GM12878 (cell line): ENCODE results near the gene FARS2. TPM values are rescaled to one million over a fixed set of nuclear protein-coding genes. Genes with fewer than 3 reads are reported as not detected.
A peak's percentile ranks its signal among the peaks of the same experiment; 100 is the strongest.

Source experiments
- ATF7 ChIP-seq: fragments of 450-650 bp; IDR thresholded peaks from 2 replicates; pipeline ENCODE4 v1.6.1; 2016; ENCODE audit warnings: low read depth, mild to moderate bottlenecking
- BCL11A ChIP-seq: IDR thresholded peaks from 2 replicates; pipeline ENCODE4 v1.6.1; 2011; ENCODE audit warnings: low read depth, low read length
- CREB1 ChIP-seq: IDR thresholded peaks from 2 replicates; pipeline ENCODE4 v1.6.1; 2012; ENCODE audit warnings: low read depth, mild to moderate bottlenecking, inconsistent platforms
- EZH2 ChIP-seq: IDR thresholded peaks from 2 replicates; pipeline ENCODE4 v1.6.1; 2012; ENCODE audit warnings: low read depth, mild to moderate bottlenecking, control low read depth, inconsistent platforms, low read length, borderline replicate concordance; ENCODE audit not compliant: control insufficient read depth
- FOXM1 ChIP-seq: IDR thresholded peaks from 2 replicates; pipeline ENCODE4 v1.6.1; 2012; ENCODE audit warnings: low read depth, mild to moderate bottlenecking, inconsistent platforms, low read length, moderate library complexity
- GABPA ChIP-seq: IDR thresholded peaks from 2 replicates; pipeline ENCODE4 v1.6.1; 2014; ENCODE audit warnings: antibody characterized with exemption, low read depth, mild to moderate bottlenecking, inconsistent platforms
- MTA3 ChIP-seq: IDR thresholded peaks from 2 replicates; pipeline ENCODE4 v1.6.1; 2012; ENCODE audit warnings: low read length, inconsistent platforms, borderline replicate concordance
- MXI1 ChIP-seq: fragments of 150-350 bp; IDR thresholded peaks from 2 replicates; pipeline ENCODE4 v1.6.1; 2011; ENCODE audit warnings: low read depth, mild to moderate bottlenecking, inconsistent platforms, low read length, improper control_type of control experiment
- MYB ChIP-seq: fragments of 150-350 bp; IDR thresholded peaks from 2 replicates; pipeline ENCODE4 v1.6.1; 2014; ENCODE audit warnings: mild to moderate bottlenecking, low read depth, low read length, borderline replicate concordance
- NR2F1 ChIP-seq: fragments of 450-650 bp; conservative IDR thresholded peaks from 2 replicates; pipeline ENCODE4 v1.6.1; 2017; ENCODE audit warnings: mild to moderate bottlenecking
- PAX5 ChIP-seq: IDR thresholded peaks from 2 replicates; pipeline ENCODE4 v1.6.1; 2011; ENCODE audit warnings: low read depth, low read length, borderline replicate concordance
- POLR2AphosphoS2 ChIP-seq: IDR thresholded peaks from 2 replicates; pipeline ENCODE4 v1.6.1; 2011; ENCODE audit warnings: low read depth, mild to moderate bottlenecking, low read length, improper control_type of control experiment, moderate library complexity
- POU2F2 ChIP-seq: IDR thresholded peaks from 3 replicates; pipeline ENCODE4 v1.6.1; 2011; ENCODE audit warnings: low read depth, mild to moderate bottlenecking, low read length, borderline replicate concordance
- SMAD5 ChIP-seq: IDR thresholded peaks from 2 replicates; pipeline ENCODE4 v1.6.1; 2016; ENCODE audit warnings: antibody characterized with exemption, low read depth
- TCF12 ChIP-seq: IDR thresholded peaks from 2 replicates; pipeline ENCODE4 v1.6.1; 2011; ENCODE audit warnings: low read depth, mild to moderate bottlenecking, low read length
- ZSCAN29 ChIP-seq: fragments of 450-650 bp; IDR thresholded peaks from 2 replicates; pipeline ENCODE4 v1.6.1; 2017; ENCODE audit warnings: mild to moderate bottlenecking, moderate library complexity
- polyA plus RNA-seq, 11 experiments: library from polyadenylated mRNA; depleted of rRNA in 4 of 11; unstranded in 6 of 11; stranded (reverse) in 5 of 11; fragments of >200 nt; fragmentation: Nextera tagmentation in 4 of 11; fragmentation: Illumina TruSeq in 1 of 11; extraction: Ambion mirVana in 4 of 11; extraction: Trizol in 1 of 11; gene quantifications; 1 replicate in 1 of 11; 2 replicates in 10 of 11; pipeline versions ENCODE4 v1.2.1 to v1.2.3, GENCODE V29; 2011 to 2016; ENCODE audit warnings: inconsistent platforms in 2 of 11, missing spikeins in 2 of 11, low read depth in 1 of 11
- total RNA-seq, 4 experiments: library from RNA; depleted of rRNA in 3 of 4; stranded (reverse); fragments of >200 nt in 3 of 4; fragmentation: Illumina TruSeq in 1 of 4; extraction: Trizol in 1 of 4; gene quantifications; 2 replicates each; pipeline versions ENCODE4 v1.2.1 to v1.2.3, GENCODE V29; 2013 to 2021
- TF ChIP-seq, protein P1 (sequence below): fragments of 450-650 bp; IDR thresholded peaks from 2 replicates; pipeline ENCODE4 v1.6.1; 2017; ENCODE audit warnings: low read depth, mild to moderate bottlenecking, moderate library complexity
- TF ChIP-seq, protein P2 (sequence below): fragments of 450-650 bp; IDR thresholded peaks from 2 replicates; pipeline ENCODE4 v1.6.1; 2017; ENCODE audit warnings: mild to moderate bottlenecking
- TF ChIP-seq, protein P3 (sequence below): fragments of 450-650 bp; IDR thresholded peaks from 2 replicates; pipeline ENCODE4 v1.6.1; 2016; ENCODE audit warnings: mild to moderate bottlenecking
- TF ChIP-seq, protein P4 (sequence below): fragments of 450-650 bp; IDR thresholded peaks from 2 replicates; pipeline ENCODE4 v1.6.1; 2017; ENCODE audit warnings: mild to moderate bottlenecking, moderate library complexity
- TF ChIP-seq, protein P5 (sequence below): IDR thresholded peaks from 2 replicates; pipeline ENCODE4 v1.6.1; 2011; ENCODE audit warnings: mild to moderate bottlenecking, low read depth, low read length, moderate library complexity; ENCODE audit not compliant: insufficient replicate concordance

Gene FARS2
- total and polyA plus RNA-seq, 10 of the 15 experiments (the other 5 are each of a cell fraction or from before 2014, with no cell fraction given) = 16.8 to 46.7 (median 25.6) TPM

DNA sequence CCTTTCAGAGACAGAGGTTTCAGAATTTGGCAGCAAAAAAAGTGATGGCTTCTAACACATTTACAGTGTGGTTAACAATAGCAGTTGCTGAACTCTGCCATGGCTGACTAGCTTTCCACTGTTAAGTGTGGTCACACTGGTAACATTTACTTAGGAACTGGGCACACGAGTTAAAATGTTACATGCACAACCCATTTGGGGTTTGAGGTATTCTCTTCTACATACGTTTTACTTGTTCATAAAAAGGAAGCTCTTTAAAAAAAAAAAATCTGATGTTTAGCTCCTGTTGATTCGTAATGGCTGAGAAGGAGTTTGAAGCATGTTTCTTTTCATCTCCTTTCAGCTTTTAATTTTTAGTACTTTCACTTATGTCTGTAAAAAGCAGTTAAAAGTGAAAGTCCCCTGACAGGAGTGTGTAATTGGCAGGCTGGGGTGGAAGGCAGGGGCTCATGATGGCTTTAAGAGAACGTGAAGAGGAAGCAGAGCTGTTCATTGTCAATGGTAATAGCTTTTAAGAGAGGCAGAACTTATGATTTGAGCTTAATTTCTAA, 245.9 kb downstream of the FARS2 start (continued):
- TF ChIP-seq GABPA (no peak), MTA3 (0 out of 2 replicates have a peak, but pooled peaks have one; percentile 3), MXI1 (0 out of 2 replicates have a peak, but pooled peaks have one; percentile 48), TCF12 (no peak), PAX5 (peak; percentile 96), FOXM1 (peak; percentile 21; the same call in 1 of the 2 replicates), MYB (0 out of 2 replicates have a peak, but pooled peaks have one; percentile 13), ATF7 (peak; percentile 74), BCL11A (0 out of 2 replicates have a peak, but pooled peaks have one; percentile 28), POU2F2 (peak; percentile 48; the same call in 1 of the 3 replicates), ZSCAN29 (no peak), EZH2 (no peak), CREB1 (no peak), SMAD5 (no peak), NR2F1 (peak; percentile 93), POLR2AphosphoS2 (no peak)
- TF ChIP-seq, protein P1, sequence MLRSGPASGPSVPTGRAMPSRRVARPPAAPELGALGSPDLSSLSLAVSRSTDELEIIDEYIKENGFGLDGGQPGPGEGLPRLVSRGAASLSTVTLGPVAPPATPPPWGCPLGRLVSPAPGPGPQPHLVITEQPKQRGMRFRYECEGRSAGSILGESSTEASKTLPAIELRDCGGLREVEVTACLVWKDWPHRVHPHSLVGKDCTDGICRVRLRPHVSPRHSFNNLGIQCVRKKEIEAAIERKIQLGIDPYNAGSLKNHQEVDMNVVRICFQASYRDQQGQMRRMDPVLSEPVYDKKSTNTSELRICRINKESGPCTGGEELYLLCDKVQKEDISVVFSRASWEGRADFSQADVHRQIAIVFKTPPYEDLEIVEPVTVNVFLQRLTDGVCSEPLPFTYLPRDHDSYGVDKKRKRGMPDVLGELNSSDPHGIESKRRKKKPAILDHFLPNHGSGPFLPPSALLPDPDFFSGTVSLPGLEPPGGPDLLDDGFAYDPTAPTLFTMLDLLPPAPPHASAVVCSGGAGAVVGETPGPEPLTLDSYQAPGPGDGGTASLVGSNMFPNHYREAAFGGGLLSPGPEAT = peak; percentile 81
- TF ChIP-seq, protein P2, sequence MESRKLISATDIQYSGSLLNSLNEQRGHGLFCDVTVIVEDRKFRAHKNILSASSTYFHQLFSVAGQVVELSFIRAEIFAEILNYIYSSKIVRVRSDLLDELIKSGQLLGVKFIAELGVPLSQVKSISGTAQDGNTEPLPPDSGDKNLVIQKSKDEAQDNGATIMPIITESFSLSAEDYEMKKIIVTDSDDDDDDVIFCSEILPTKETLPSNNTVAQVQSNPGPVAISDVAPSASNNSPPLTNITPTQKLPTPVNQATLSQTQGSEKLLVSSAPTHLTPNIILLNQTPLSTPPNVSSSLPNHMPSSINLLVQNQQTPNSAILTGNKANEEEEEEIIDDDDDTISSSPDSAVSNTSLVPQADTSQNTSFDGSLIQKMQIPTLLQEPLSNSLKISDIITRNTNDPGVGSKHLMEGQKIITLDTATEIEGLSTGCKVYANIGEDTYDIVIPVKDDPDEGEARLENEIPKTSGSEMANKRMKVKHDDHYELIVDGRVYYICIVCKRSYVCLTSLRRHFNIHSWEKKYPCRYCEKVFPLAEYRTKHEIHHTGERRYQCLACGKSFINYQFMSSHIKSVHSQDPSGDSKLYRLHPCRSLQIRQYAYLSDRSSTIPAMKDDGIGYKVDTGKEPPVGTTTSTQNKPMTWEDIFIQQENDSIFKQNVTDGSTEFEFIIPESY = no peak
- TF ChIP-seq, protein P3, sequence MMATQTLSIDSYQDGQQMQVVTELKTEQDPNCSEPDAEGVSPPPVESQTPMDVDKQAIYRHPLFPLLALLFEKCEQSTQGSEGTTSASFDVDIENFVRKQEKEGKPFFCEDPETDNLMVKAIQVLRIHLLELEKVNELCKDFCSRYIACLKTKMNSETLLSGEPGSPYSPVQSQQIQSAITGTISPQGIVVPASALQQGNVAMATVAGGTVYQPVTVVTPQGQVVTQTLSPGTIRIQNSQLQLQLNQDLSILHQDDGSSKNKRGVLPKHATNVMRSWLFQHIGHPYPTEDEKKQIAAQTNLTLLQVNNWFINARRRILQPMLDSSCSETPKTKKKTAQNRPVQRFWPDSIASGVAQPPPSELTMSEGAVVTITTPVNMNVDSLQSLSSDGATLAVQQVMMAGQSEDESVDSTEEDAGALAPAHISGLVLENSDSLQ = peak; percentile 71
- TF ChIP-seq, protein P4, sequence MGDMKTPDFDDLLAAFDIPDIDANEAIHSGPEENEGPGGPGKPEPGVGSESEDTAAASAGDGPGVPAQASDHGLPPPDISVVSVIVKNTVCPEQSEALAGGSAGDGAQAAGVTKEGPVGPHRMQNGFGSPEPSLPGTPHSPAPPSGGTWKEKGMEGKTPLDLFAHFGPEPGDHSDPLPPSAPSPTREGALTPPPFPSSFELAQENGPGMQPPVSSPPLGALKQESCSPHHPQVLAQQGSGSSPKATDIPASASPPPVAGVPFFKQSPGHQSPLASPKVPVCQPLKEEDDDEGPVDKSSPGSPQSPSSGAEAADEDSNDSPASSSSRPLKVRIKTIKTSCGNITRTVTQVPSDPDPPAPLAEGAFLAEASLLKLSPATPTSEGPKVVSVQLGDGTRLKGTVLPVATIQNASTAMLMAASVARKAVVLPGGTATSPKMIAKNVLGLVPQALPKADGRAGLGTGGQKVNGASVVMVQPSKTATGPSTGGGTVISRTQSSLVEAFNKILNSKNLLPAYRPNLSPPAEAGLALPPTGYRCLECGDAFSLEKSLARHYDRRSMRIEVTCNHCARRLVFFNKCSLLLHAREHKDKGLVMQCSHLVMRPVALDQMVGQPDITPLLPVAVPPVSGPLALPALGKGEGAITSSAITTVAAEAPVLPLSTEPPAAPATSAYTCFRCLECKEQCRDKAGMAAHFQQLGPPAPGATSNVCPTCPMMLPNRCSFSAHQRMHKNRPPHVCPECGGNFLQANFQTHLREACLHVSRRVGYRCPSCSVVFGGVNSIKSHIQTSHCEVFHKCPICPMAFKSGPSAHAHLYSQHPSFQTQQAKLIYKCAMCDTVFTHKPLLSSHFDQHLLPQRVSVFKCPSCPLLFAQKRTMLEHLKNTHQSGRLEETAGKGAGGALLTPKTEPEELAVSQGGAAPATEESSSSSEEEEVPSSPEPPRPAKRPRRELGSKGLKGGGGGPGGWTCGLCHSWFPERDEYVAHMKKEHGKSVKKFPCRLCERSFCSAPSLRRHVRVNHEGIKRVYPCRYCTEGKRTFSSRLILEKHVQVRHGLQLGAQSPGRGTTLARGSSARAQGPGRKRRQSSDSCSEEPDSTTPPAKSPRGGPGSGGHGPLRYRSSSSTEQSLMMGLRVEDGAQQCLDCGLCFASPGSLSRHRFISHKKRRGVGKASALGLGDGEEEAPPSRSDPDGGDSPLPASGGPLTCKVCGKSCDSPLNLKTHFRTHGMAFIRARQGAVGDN = no peak
- TF ChIP-seq, protein P5, sequence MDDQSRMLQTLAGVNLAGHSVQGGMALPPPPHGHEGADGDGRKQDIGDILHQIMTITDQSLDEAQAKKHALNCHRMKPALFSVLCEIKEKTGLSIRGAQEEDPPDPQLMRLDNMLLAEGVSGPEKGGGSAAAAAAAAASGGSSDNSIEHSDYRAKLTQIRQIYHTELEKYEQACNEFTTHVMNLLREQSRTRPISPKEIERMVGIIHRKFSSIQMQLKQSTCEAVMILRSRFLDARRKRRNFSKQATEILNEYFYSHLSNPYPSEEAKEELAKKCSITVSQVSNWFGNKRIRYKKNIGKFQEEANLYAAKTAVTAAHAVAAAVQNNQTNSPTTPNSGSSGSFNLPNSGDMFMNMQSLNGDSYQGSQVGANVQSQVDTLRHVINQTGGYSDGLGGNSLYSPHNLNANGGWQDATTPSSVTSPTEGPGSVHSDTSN = no peak
